ENCODE results near the gene APEH.
"Not testable (repeated sequence)": the region's sequence is repeated elsewhere in the genome, so short reads cannot be mapped to it uniquely, and the experiment has no call there.

APEH gene

DNA sequence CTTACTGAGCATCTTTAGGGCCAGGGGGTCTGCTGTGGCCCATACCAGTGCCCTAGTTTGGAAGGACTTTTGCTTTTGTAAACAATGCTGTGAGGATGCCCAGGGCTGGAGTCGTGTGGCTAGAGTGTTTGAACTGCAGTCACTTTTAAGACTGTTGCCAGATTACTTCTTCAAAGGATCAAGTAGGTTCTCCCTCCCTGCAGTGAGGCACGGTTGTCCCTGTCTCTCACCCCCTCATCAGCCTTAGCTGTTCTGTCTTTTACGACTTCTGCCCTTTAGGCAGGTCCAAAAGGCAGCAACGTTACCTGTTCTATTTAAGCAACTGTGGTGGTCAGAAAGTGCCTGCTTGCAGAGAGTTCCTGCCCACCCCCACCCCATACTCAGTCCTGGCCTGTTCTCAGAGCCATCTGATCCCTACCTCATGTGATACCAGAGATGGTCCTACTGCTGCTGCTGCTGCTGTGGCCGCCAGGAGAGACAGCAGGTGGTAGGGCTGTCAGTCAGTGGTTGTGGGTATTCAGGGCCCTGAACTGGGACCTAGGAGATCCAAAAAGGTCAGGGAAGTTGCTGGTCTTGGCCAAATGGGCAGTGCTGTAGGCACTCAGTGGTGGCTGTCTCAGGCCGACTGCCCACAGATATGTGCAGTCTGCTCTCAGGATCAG lies 20.4 kb downstream of the APEH start:
- DNase-seq (ENCODE audit: low read depth); H3K4me3 ChIP-seq (ENCODE audit: low read depth, low read length): not testable (repeated sequence)

DNA sequence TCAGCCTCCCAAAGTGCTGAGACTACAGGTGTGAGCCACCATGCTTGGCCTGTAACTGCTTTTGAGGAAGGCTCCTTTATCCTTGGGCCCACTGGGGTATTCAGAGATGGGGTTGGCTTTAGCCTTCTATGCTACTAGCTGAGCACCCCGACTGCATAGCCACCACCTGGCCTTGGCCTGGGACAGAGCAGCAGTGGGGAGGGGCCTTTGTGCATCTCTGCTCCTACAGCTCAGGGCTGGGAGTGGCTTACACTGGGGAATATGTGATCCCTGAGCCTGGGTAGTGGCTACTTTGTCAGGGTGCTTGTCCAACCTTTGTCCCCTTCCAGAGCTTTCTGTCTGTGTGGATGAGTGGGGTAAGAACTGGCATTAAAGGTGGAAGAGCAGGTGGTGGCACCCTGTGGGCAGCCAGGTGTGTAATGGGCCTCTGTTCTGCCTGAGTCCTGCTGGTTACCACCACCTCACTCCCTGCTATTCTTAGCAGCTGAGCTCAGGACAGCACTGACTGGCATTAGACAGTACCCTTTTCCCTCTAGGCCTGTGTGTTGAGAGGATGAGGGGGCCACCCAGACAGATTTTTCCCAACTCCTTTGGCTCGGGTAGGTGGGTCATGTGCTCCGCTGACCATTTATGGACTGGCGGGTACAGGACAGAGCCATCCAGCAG lies 21.3 kb downstream of the APEH start:
- DNase-seq (ENCODE audit: low read depth); H3K4me3 ChIP-seq (ENCODE audit: low read depth, low read length): not testable (repeated sequence)

DNA sequence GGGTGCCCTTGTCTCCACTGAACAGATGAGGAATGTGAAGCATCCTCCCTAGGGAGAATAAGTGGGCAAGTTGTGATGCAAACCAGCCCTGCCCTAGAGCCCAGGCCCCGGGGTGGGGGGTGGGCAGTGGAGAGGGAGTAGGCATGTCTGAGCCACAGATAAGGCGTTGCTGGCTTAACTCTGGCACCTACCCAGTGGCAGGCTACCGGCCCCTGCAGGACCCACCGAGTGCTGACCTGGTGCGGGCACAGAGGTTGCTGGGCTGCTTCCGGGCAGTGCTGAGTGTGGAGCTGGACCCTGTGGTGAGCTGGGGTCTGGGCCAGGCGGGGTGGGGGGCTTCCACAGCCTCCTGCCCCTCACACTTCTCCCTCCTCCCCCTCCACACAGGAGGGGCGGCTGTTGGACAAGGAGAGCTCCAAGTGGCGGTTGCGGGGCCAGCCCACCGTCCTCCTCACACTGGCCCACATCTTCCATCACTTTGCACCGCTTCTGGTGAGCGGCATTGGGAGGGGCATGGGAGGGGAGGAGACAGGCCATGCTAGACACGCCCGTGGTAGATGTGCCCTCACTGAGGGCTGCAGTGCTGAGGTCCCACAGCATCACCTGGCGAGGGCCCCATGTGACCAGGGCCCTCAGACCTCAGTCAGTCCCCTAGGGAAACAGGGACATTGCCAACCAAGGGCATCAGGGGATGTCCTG lies 25.3 kb downstream of the APEH start:
- TF ChIP-seq, protein P1, sequence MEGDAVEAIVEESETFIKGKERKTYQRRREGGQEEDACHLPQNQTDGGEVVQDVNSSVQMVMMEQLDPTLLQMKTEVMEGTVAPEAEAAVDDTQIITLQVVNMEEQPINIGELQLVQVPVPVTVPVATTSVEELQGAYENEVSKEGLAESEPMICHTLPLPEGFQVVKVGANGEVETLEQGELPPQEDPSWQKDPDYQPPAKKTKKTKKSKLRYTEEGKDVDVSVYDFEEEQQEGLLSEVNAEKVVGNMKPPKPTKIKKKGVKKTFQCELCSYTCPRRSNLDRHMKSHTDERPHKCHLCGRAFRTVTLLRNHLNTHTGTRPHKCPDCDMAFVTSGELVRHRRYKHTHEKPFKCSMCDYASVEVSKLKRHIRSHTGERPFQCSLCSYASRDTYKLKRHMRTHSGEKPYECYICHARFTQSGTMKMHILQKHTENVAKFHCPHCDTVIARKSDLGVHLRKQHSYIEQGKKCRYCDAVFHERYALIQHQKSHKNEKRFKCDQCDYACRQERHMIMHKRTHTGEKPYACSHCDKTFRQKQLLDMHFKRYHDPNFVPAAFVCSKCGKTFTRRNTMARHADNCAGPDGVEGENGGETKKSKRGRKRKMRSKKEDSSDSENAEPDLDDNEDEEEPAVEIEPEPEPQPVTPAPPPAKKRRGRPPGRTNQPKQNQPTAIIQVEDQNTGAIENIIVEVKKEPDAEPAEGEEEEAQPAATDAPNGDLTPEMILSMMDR (IDR thresholded peaks at IDR 0.05; ENCODE audit: control insufficient read depth, extremely low read depth, insufficient read depth) = no peak
- DNase-seq (ENCODE audit: low read depth) = no peak
- no peak overlapping the region for H3K4me3 ChIP-seq (ENCODE audit: low read depth, low read length)

DNA sequence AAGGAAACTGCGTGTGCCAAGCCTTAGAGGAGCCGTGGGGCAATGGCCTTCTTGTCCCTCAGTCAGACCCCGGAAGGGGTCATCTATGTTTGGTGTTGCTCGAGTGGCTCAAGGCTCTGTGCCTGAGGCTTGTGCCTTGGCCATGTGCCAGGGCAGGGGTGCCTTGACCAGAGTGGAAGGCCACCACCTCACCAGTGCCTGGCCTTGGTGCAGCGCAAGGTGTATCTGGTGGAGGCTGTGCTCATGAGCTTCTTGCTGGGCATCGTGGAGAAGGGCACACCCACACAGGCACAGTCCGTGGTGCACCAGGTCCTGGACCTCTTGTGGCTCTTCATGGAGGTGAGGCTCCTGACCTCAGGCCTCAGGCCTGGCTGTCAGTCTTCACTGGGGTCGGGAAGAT lies 25.9 kb downstream of the APEH start:
- DNase-seq (ENCODE audit: low read depth) = no peak
- TF ChIP-seq, protein P1 (IDR thresholded peaks at IDR 0.05; ENCODE audit: control insufficient read depth, extremely low read depth, insufficient read depth) = no peak
- H3K4me3 ChIP-seq (ENCODE audit: low read depth, low read length) = no peak overlapping the region

DNA sequence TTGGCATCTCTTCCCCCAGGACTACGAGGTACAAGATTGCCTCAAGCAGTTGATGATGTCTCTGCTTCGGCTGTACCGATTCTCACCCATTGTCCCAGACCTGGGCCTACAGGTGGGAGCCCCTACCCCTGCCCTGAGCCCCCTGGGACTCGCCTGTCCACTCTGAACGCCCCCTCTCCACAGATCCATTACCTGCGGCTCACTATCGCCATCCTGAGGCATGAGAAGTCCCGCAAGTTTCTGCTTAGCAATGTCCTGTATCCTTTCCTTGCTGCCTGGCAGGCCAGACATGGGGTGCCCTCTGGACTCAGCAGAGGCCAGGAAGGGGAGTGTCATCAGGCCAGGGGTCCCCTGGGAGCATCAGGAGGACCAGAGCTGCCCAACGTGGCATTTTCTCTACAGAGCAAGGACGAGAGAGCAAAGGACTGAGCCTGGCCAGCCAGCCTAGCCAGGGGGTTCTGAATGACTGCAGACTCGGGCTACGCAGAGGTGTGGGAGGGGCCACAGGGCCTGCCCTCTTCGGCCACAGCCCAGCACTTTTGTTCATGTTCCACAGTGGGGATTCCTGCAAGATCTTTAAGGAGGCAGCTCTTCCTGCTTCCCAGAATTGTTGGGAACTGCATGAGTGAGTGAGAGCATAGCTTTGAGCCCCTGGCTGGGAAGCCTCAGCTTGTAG lies 26.4 kb downstream of the APEH start:
- DNase-seq (ENCODE audit: low read depth) = no peak
- TF ChIP-seq, protein P1 (IDR thresholded peaks at IDR 0.05; ENCODE audit: control insufficient read depth, extremely low read depth, insufficient read depth) = no peak
- no peak overlapping the region for H3K4me3 ChIP-seq (ENCODE audit: low read depth, low read length)

DNA sequence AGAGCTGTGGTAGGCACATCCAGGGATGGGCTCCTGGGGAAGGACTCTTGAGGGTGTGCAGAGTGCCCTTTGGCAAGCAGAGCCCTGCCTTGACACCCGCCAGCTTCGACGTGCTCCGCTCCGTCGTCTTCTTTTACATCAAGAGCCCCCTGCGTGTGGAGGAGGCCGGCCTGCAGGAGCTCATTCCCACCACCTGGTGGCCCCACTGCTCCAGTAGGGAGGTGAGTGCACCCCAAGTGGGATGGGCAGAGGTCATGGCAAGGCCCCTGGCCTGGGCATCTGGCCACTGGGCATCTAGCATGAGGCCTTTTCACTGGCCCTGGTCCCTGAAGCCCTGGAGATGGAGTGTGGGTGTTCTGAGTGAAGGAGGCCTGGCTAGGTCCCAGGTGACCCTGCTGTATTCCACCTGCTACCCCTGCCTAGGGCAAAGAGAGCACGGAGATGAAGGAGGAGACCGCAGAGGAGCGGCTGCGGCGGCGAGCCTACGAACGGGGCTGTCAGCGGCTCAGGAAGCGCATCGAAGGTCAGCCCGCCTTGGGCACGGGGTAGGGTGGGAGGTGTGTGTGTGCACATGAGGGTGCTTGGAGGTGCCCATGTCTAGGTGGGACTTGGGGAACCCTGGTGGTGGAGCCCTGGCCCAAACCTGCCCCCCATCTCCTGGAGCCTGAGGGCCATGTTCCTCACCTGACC lies 27.4 kb downstream of the APEH start:
- no peak overlapping the region for H3K4me3 ChIP-seq (ENCODE audit: low read depth, low read length)
- DNase-seq (ENCODE audit: low read depth) = no peak
- TF ChIP-seq, protein P1 (IDR thresholded peaks at IDR 0.05; ENCODE audit: control insufficient read depth, extremely low read depth, insufficient read depth) = peak; percentile 26

DNA sequence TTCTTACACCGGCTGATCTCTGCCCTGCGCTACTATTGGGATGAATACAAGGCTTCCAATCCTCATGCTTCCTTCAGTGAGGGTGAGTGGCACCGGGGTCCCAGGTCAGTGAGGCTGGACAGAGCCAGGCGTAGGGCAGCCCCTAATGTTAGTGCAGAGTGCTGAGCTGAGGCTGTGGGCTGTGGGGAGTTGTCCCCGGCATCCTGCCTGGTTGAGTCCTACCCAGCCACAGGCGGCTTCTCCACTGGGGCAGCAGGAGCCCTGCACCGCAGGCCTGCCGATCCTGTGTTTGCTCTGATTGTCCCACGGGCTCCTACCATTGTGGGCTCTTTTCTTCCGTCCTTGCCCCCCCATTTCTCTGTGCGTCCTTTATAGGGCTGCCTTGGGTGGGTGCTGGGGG lies 28.5 kb downstream of the APEH start:
- DNase-seq (ENCODE audit: low read depth) = no peak
- H3K4me3 ChIP-seq (ENCODE audit: low read depth, low read length) = no peak overlapping the region
- TF ChIP-seq, protein P1 (IDR thresholded peaks at IDR 0.05; ENCODE audit: control insufficient read depth, extremely low read depth, insufficient read depth) = no peak

Measured in LNCaP clone FGC (cell line).